T-helper 22 cell (primary cell): Measurements from ENCODE around the gene RAB40B.

Experiments
- DNase-seq: peaks from one replicate; pipeline ENCODE4 v3.0.0-alpha.2; 2020; ENCODE audit warnings: low read depth

Gene RAB40B

GRCh38 chr17:82691714-82692113, 6.8 kb downstream of the RAB40B start:
- no peak for DNase-seq

- no peak for DNase-seq
Measured at GRCh38 chr17:82690786-82691489, 7.6 kb downstream of the RAB40B start.

- DNase-seq = no peak
Measured at GRCh38 chr17:82689077-82689476, 9.4 kb downstream of the RAB40B start.

- no peak for DNase-seq
Measured at GRCh38 chr17:82687871-82688270, 10.6 kb downstream of the RAB40B start.

GRCh38 chr17:82687375-82687861, 11.1 kb downstream of the RAB40B start:
- no peak for DNase-seq

- no peak for DNase-seq
Measured at GRCh38 chr17:82686366-82687324, 11.9 kb downstream of the RAB40B start.

- DNase-seq = no peak
Measured at GRCh38 chr17:82685291-82685690, 13.2 kb downstream of the RAB40B start.

GRCh38 chr17:82684228-82684841, 14.2 kb downstream of the RAB40B start:
- DNase-seq = no peak

- DNase-seq = no peak
Measured at GRCh38 chr17:82683534-82683933, 15.0 kb downstream of the RAB40B start.

GRCh38 chr17:82681547-82681946, 17.0 kb downstream of the RAB40B start:
- DNase-seq = no peak

- DNase-seq = no peak
Measured at GRCh38 chr17:82679586-82680465, 18.7 kb downstream of the RAB40B start.

- DNase-seq = no peak
Measured at GRCh38 chr17:82678265-82678891, 20.1 kb downstream of the RAB40B start.

GRCh38 chr17:82677353-82677925, 21.1 kb downstream of the RAB40B start:
- no peak for DNase-seq

- no peak for DNase-seq
Measured at GRCh38 chr17:82675476-82676245, 22.8 kb downstream of the RAB40B start.

- no peak for DNase-seq
Measured at GRCh38 chr17:82674656-82675475, 23.6 kb downstream of the RAB40B start.

GRCh38 chr17:82670661-82671450, 27.6 kb downstream of the RAB40B start:
- no peak for DNase-seq

GRCh38 chr17:82668631-82669099, 29.8 kb downstream of the RAB40B start:
- DNase-seq = no peak

GRCh38 chr17:82668024-82668630, 30.4 kb downstream of the RAB40B start:
- DNase-seq = no peak
